B cell (primary cell): Measurements from ENCODE around the gene RORB. TPM values are rescaled to one million over a fixed set of nuclear protein-coding genes. Genes with fewer than 3 reads are reported as not detected.

Experiments used
- ATAC-seq: fragments of 200-7000 bp; cut with Tn5 transposase; one replicate; pipeline ENCODE4 v1.10.0; 2021; ENCODE audit warnings: low read depth, mild to moderate bottlenecking, moderate number of reproducible peaks, moderate library complexity
- CTCF ChIA-PET: fragments of 350-600 bp; sonication (Branson Sonifier 250); formaldehyde crosslinking; loops from one replicate; lab custom pipeline; 2021; ENCODE audit warnings: antibody characterized with exemption, inconsistent platforms; lab: Charles Lee
- POLR2A ChIA-PET: fragments of 350-600 bp; sonication (Branson Sonifier 250); formaldehyde crosslinking; loops from one replicate; lab custom pipeline; 2021; ENCODE audit warnings: antibody characterized with exemption; lab: Charles Lee
- DNase-seq: peaks from one replicate; pipeline ENCODE4 v3.0.0; 2013
- H2AFZ ChIP-seq: 2 replicates; pipeline ENCODE4 v1.6.1; 2012; ENCODE audit warnings: mild to moderate bottlenecking, low read depth, low read length; ENCODE audit not compliant: insufficient read depth, poor library complexity, severe bottlenecking
- H3K27ac ChIP-seq, 2 donors: 1 replicate in 1 of 2; 2 replicates in 1 of 2; pipeline ENCODE4 v1.5.1; 2012 to 2013; ENCODE audit warnings: low read length in 2 of 2, mild to moderate bottlenecking in 2 of 2, moderate library complexity in 1 of 2
- H3K27me3 ChIP-seq, 4 experiments: fragments of 200-600 bp in 1 of 4; sonication (generic) in 1 of 4; replicated peaks in 1 of 4; 1 replicate in 2 of 4; 2 replicates in 2 of 4; pipeline versions ENCODE4 v1.6.1 to v1.7.0; 2013 to 2016; ENCODE audit warnings: low read length in 3 of 4, mild to moderate bottlenecking in 2 of 4, mixed read lengths in 1 of 4, moderate library complexity in 1 of 4; ENCODE audit not compliant: insufficient read depth in 4 of 4, control insufficient read depth in 3 of 4; ENCODE audit errors: control extremely low read depth in 1 of 4
- H3K36me3 ChIP-seq, 2 experiments: replicated peaks in 1 of 2; 1 replicate in 1 of 2; 2 replicates in 1 of 2; pipeline versions ENCODE4 v1.6.1 to v1.7.1; 2013; ENCODE audit warnings: low read length in 1 of 2; ENCODE audit not compliant: insufficient read depth in 2 of 2, control insufficient read depth in 1 of 2; ENCODE audit errors: control extremely low read depth in 1 of 2, extremely low read depth in 1 of 2
- H3K4me1 ChIP-seq, 2 donors: fragments of 200-600 bp in 1 of 2; sonication (generic) in 1 of 2; 1 replicate in 1 of 2; 2 replicates in 1 of 2; pipeline versions ENCODE4 v1.5.1 to v1.6.1; 2013 to 2017; ENCODE audit warnings: low read length in 2 of 2; ENCODE audit not compliant: control insufficient read depth in 2 of 2, insufficient read depth in 2 of 2
- H3K4me2 ChIP-seq: replicated peaks from 2 replicates; pipeline ENCODE3; 2012; ENCODE audit warnings: mild to moderate bottlenecking, low read depth, low read length; ENCODE audit not compliant: poor library complexity, severe bottlenecking
- H3K4me3 ChIP-seq, 5 experiments: fragments of 200-600 bp in 1 of 5; sonication (generic) in 1 of 5; 1 replicate in 3 of 5; 2 replicates in 2 of 5; pipeline versions ENCODE4 v1.5.1 to v1.7.0; 2011 to 2016; ENCODE audit warnings: low read length in 4 of 5, mild to moderate bottlenecking in 4 of 5, low read depth in 2 of 5, control low read depth in 1 of 5, moderate library complexity in 1 of 5; ENCODE audit not compliant: insufficient read depth in 1 of 5; ENCODE audit errors: control extremely low read depth in 1 of 5, extremely low read depth in 1 of 5
- H3K79me2 ChIP-seq: fragments of 200-600 bp; sonication (generic); one replicate; pipeline ENCODE4 v1.6.0; 2016; ENCODE audit warnings: low read length; ENCODE audit not compliant: control insufficient read depth, insufficient read depth
- H3K9ac ChIP-seq: fragments of 200-600 bp; sonication (generic); 2 replicates; pipeline ENCODE4 v1.6.1; 2017; ENCODE audit warnings: mild to moderate bottlenecking, low read length, moderate library complexity
- H3K9me3 ChIP-seq, 3 donors: one replicate each; pipeline versions ENCODE4 v1.6.1 to v1.7.1; 2013; ENCODE audit warnings: low read length in 2 of 3; ENCODE audit not compliant: control insufficient read depth in 2 of 3, insufficient read depth in 1 of 3; ENCODE audit errors: control extremely low read depth in 1 of 3
- H4K20me1 ChIP-seq: 2 replicates; pipeline ENCODE4 v1.6.0; 2012; ENCODE audit warnings: mild to moderate bottlenecking, low read length; ENCODE audit not compliant: insufficient read depth, control insufficient read depth, poor library complexity, severe bottlenecking
- H3K27ac Mint-ChIP-seq: one replicate; pipeline ENCODE4 v1.8.0; 2021; ENCODE audit warnings: mixed read lengths
- H3K27me3 Mint-ChIP-seq: one replicate; pipeline ENCODE4 v1.8.0; 2021; ENCODE audit warnings: mixed read lengths
- H3K4me1 Mint-ChIP-seq: one replicate; pipeline ENCODE4 v1.8.0; 2021; ENCODE audit warnings: mixed read lengths
- H3K4me3 Mint-ChIP-seq: one replicate; pipeline ENCODE4 v1.8.0; 2021; ENCODE audit warnings: mixed read lengths
- H3K9me3 Mint-ChIP-seq: one replicate; pipeline ENCODE4 v1.8.0; 2022; ENCODE audit warnings: mixed read lengths; ENCODE audit not compliant: insufficient read depth
- EZH2 ChIP-seq: IDR thresholded peaks from 2 replicates; pipeline ENCODE4 v1.6.1; 2012; ENCODE audit warnings: borderline replicate concordance, low read depth, mild to moderate bottlenecking, moderate library complexity, low read length; ENCODE audit not compliant: insufficient read depth, poor library complexity, severe bottlenecking
- whole genome bisulfite sequencing: methylation state at CpG from one replicate; pipeline ENCODE4 v1.1.5; 2013; ENCODE audit warnings: missing lambda C conversion rate; ENCODE audit not compliant: insufficient coverage; 5-methylcytosine and 5-hydroxymethylcytosine counted together
- intact Hi-C: fragments of 100-400 bp; cut with micrococcal nuclease; formaldehyde crosslinking; loops from one replicate; pipeline ENCODE4 v1.10.0; 2022
- polyA plus RNA-seq: library from polyadenylated mRNA; depleted of rRNA; stranded (reverse); fragments of >200 nt; gene quantifications from 2 replicates; pipeline ENCODE4 v1.2.3, GENCODE V29; 2012
- total RNA-seq, 2 donors: library from RNA; stranded (reverse); fragments of 120-200 nt in 1 of 2; gene quantifications; 1 replicate in 1 of 2; 2 replicates in 1 of 2; pipeline versions ENCODE4 v1.2.3 to v1.2.4, GENCODE V29; 2013 to 2022
- TF ChIP-seq, protein P1 (sequence below): fragments of 200-600 bp; IDR thresholded peaks from one replicate; pipeline ENCODE4 v1.8.0; 2022; ENCODE audit warnings: antibody characterized with exemption, mild to moderate bottlenecking

RORB gene
- total and polyA plus RNA-seq, 2 donors (not counting 1 experiment from before 2014, with no cell fraction given) = 0.01 TPM; not detected in 1

DNA sequence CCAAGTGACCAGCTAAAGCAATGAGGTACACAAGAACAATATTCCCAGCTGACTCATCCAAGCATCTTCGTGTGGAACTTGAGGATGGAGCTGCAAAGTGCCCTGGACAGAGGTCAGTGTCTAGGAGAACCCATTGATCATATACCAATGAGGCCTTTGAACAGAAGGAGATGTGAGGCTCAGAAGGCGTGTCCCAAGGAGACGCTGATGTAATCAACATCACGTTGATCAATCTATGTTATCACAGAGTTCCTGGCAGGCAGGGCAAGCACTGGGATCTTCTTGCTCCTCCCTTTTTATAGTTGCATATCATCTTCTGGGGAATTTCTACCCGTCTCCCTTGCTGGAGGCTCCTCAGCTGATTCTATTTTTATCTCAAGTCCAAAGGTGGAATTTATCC is 227.2 kb downstream of the RORB start:
- POLR2A ChIA-PET = no interaction called here
- H3K79me2 ChIP-seq = no peaks in the 10 kb centered on the region

DNA sequence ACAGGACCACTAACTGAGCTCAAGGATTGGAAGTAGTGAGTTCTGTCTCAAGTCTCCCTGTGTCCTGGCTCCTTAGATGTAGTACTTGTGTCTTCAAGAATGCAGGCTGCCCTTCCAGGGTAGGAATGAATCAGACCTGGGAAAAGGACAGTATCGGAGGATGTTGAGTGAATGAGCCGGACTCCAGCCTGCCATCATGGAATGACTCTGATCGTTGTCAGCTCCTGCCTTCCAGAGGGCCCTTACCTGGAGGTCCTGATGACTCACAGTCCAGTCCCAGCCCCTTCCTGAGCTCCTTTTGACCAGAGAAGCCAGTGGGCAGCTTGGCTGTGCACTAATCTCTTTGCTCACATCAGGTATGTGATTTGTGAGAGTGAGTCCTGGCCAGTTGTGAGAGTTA is 229.4 kb downstream of the RORB start:
- H4K20me1 ChIP-seq = no peaks in the 10 kb centered on the region
- H3K27me3 ChIP-seq = no peaks in the 10 kb centered on the region
- no peak overlapping the region for H3K4me2 ChIP-seq
- H3K79me2 ChIP-seq = no peaks in the 10 kb centered on the region
- Mint-ChIP-seq H3K27me3 (peaks cover 20% of the 10 kb centered on the region), H3K27ac (no peak overlapping the region), H3K9me3 (no peaks in the 10 kb centered on the region), H3K4me1 (no peaks in the 10 kb centered on the region), H3K4me3 (no peak overlapping the region)
- ChIA-PET POLR2A (no interaction called here), CTCF (no interaction called here)
- ATAC-seq = no peak
- intact Hi-C loops = no loop called here
- no peak overlapping the region for H3K9ac ChIP-seq
- no peak for DNase-seq
- H3K27ac ChIP-seq = no peak overlapping the region
- TF ChIP-seq EZH2 = no peak
- TF ChIP-seq, protein P1, sequence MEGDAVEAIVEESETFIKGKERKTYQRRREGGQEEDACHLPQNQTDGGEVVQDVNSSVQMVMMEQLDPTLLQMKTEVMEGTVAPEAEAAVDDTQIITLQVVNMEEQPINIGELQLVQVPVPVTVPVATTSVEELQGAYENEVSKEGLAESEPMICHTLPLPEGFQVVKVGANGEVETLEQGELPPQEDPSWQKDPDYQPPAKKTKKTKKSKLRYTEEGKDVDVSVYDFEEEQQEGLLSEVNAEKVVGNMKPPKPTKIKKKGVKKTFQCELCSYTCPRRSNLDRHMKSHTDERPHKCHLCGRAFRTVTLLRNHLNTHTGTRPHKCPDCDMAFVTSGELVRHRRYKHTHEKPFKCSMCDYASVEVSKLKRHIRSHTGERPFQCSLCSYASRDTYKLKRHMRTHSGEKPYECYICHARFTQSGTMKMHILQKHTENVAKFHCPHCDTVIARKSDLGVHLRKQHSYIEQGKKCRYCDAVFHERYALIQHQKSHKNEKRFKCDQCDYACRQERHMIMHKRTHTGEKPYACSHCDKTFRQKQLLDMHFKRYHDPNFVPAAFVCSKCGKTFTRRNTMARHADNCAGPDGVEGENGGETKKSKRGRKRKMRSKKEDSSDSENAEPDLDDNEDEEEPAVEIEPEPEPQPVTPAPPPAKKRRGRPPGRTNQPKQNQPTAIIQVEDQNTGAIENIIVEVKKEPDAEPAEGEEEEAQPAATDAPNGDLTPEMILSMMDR = no peak
- H3K36me3 ChIP-seq = no peaks in the 10 kb centered on the region
- H3K4me3 ChIP-seq = no peak overlapping the region
- H3K4me1 ChIP-seq = no peaks in the 10 kb centered on the region
- no peaks in the 10 kb centered on the region for H3K9me3 ChIP-seq
- WGBS = 94% methylated on average over 3 of the region's 3 CpGs
- H2AFZ ChIP-seq = no peak overlapping the region

More for the DNA sequence above, 227.2 kb downstream of the RORB start:
- H3K36me3 ChIP-seq = no peaks in the 10 kb centered on the region
- no peaks in the 10 kb centered on the region for H3K4me1 ChIP-seq
- Mint-ChIP-seq H3K4me3 (no peak overlapping the region), H3K9me3 (no peaks in the 10 kb centered on the region), H3K27me3 (peaks cover 18% of the 10 kb centered on the region), H3K27ac (no peak overlapping the region), H3K4me1 (no peaks in the 10 kb centered on the region)
- no peak for DNase-seq
- WGBS = 89% methylated on average over 4 of the region's 5 CpGs
- intact Hi-C loops = no loop called here
- CTCF ChIA-PET = no interaction called here
- no peak overlapping the region for H3K27ac ChIP-seq
- no peaks in the 10 kb centered on the region for H4K20me1 ChIP-seq
- H2AFZ ChIP-seq = no peak overlapping the region
- peaks cover 0 to 4% (median 0%) of the 10 kb centered on the region in 4 experiments for H3K27me3 ChIP-seq
- H3K9ac ChIP-seq = no peak overlapping the region
- H3K4me3 ChIP-seq = no peak overlapping the region
- no peak overlapping the region for H3K4me2 ChIP-seq
- TF ChIP-seq, protein P1 = no peak
- no peak for TF ChIP-seq EZH2
- ATAC-seq = no peak
- H3K9me3 ChIP-seq = no peaks in the 10 kb centered on the region
